Head of caudate nucleus (tissue), 42 donors: ENCODE measurements around the gene MSH3.

Experiments
- DNase-seq, 42 donors: peaks; one replicate each; pipeline versions ENCODE4 v3.0.0 to v3.0.0-alpha.2; 2020 to 2021; ENCODE audit warnings: mixed read lengths in 7 of 42
- intact Hi-C: fragments of 100-400 bp; cut with DNase I; formaldehyde crosslinking; loops from one replicate; pipeline ENCODE4 v1.15.0; 2022

MSH3 gene

DNA sequence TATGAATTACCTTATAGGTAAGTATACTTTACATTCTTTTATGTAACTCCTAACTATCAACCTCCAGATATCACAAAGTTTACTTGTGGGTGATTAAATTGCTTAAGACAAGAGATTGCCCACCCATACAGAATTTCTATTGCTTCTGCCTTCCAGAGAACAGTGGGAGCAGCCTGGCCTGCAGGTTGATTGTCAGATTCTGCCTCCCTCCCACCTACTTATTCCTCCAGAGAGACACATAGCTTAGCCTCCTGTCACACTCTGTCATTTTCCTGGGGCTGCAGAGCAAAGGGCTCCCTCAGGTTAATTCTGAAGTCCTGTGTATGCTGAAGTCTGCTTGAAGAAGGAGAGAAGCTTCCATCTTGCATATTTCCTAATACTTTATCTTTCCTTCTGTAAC is 48.8 kb downstream of the MSH3 start:
- intact Hi-C loops = no loop called here
- DNase-seq = peak in 28 of 42 donors; percentile 7 to 84 (median 40)

GRCh38 chr5:80703747-80704146 is 49.3 kb downstream of the MSH3 start:
- intact Hi-C loops = no loop called here
- DNase-seq = no peak

GRCh38 chr5:80704221-80704620 is 49.8 kb downstream of the MSH3 start:
- intact Hi-C loops = no loop called here
- DNase-seq = no peak

GRCh38 chr5:80705216-80705769 is 50.8 kb downstream of the MSH3 start:
- intact Hi-C loops = no loop called here
- DNase-seq = no peak

DNA sequence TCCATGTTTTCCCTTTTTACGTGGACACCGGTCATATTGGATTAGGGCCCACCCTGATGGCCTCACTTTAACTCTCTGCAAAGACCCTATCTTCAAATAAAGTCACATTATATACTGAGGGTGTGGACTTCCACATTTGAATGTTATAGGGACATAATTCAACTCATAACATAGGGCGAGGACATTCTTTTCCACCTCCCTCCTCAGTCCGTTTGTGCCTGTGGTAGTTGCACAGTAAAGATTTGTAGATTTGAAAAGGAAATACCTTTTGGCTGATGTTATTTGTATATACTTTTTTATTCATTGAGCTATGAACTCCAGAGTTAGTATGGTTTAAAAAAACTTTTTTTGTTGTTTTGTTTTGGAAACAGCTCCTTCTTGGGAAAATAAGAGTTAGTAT is 51.3 kb downstream of the MSH3 start:
- intact Hi-C loops = no loop called here
- DNase-seq = no peak

DNA sequence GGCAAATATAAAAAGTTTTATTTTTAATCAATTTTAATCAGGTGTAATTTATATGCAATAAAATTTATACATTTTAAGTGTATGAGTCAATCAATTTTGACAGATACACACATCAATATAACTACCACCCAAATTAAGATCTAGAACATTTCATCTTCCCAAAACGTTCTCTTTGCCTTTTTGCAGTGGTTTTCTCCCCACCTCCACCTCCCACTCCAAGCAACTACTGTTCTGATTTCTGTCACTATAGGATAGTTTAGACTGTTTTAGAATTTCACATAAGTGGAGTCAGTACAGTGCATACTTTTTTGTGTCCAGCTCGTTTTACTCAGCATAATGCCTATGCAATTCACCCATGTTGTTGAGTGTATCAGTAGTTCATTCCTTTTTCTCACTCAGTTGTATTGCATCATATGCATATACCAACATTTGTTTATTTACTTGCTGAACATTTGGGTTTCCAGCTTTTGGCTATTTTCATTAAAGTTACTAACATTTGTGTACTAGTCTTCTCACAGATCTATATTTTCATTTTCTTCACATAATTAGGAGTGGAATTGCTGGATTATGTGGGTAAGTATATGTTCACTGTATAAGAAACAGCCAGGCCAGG is 52.5 kb downstream of the MSH3 start:
- intact Hi-C loops = no loop called here
- DNase-seq = peak in 10 of 42 donors; percentile 19 to 57 (median 35)

DNA sequence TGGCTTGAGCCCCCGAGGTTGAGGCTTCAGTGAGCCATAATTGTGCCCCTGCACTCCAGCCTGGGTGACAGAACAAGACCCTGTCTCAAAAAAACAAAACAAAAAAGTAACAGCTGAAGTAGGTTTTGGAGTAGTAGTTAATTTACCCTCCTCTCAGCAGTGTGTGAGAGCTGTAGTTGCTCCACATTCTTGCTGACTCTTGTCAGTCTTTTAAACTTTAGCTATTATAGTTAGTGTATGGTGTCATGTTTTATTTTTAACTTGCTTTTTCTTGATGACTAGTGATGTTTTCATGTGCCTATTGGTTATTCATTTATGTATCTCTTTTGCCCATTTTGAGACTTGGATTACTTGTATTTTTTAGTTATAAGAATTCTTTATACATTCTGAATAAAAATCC is 53.2 kb downstream of the MSH3 start:
- intact Hi-C loops = no loop called here
- peak in 1 of 42 donors; percentile 12 for DNase-seq

- no peak for DNase-seq
- intact Hi-C loops = no loop called here
Measured at GRCh38 chr5:80711216-80711615, 56.8 kb downstream of the MSH3 start.

DNA sequence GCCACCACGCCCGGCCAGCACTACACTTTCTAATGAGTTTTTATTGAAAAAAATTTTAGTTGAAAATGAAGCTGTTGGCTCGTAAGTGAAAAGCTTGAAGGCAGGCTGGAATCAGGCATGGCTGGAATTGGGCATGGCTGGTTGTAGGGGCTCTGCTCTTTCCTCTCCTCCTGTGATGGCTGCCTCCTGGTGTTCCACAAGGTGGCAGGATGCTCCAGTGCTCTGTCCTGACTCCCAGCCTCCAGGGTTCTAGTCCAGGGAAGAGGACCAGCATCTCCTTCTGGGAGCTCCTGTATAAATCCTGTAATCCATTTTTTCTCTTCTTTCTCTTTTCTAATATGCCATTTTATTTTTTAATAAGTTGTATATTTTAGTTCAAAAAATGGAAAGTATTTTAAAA is 57.5 kb downstream of the MSH3 start:
- peak in 23 of 42 donors; percentile 8 to 60 (median 30) for DNase-seq

DNA sequence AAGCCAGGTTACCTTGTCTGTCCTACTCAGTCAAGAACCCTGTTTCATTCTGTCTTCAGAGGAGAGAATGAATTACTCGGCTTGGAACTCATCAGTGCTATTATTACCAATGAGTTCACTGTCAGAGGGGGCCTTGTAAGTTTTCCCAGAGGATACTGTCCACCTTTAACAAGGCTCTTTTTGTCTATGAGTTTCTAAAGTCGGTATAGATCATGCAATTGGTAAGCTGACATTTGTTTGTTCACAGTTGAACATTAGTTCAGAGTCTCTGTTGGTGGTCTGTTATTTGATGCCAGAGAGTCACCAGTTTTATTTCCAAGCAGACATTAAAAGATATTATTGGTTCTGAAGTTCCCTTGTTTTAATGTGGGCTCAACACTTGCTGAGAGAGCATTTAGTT is 58.5 kb downstream of the MSH3 start:
- no peak for DNase-seq

More for the DNA sequence above, 57.5 kb downstream of the MSH3 start:
- intact Hi-C loops = no loop called here

DNA sequence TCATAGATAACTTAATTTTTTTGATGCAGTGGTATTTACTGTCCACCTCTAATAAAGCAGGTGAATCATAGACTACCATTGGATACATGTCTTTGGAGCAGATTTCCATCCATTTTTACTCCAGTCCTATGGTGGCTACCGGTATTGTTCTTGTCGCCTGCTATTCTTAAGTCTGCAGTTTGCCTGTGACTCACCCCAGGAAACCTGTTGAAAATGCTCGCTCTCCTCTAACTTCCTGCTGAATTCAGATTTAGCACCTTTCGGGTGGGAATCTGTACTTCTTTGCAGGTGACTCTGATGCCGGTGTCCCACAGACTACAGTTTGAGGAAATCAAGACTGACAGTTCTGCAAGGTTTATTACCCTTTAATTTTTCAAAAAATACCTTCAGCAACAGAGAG is 59.2 kb downstream of the MSH3 start:
- peak in 25 of 42 donors; percentile 14 to 71 (median 40) for DNase-seq
- intact Hi-C loops = no loop called here

More for the DNA sequence above, 58.5 kb downstream of the MSH3 start:
- intact Hi-C loops = no loop called here

DNA sequence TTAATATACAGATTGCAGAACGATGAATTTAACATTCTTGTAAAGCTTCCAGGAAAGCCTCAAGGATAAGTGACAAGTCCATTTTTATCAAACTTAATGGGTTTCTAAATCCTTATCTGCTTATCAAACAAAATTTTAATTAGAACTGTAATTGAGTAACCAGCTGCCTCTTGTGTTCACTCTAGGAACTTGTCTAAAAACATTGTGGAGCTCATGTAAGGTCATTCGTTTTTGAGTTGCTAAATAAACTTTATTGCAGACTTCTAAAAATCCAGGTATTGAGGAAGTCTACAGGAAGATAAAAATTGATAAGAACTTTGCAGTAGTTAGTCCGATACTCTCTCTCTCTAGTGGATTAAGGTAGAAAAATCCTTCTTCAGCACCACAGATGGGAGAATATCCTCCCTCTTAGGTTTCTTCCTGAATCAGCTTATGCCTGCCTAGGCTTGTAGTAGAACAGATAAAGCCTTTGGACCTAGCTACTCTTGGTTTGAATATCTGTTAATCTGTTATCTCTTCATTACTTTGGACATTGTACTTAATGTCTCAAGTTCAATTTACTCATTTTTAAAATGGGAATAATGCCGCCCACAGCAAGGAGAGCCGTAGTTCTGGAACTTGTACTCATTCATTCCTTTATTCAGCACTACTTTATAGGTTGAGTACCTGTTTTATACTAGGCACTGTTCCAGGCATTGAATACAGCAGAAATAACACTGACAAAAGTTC is 60.3 kb downstream of the MSH3 start:
- intact Hi-C loops = no loop called here
- no peak for DNase-seq

GRCh38 chr5:80715887-80716286 is 61.4 kb downstream of the MSH3 start:
- DNase-seq = no peak
- intact Hi-C loops = no loop called here

GRCh38 chr5:80720181-80720580 is 65.7 kb downstream of the MSH3 start:
- no peak for DNase-seq
- intact Hi-C loops = no loop called here

- no peak for DNase-seq
- intact Hi-C loops = no loop called here
Measured at GRCh38 chr5:80722916-80723315, 68.5 kb downstream of the MSH3 start.

DNA sequence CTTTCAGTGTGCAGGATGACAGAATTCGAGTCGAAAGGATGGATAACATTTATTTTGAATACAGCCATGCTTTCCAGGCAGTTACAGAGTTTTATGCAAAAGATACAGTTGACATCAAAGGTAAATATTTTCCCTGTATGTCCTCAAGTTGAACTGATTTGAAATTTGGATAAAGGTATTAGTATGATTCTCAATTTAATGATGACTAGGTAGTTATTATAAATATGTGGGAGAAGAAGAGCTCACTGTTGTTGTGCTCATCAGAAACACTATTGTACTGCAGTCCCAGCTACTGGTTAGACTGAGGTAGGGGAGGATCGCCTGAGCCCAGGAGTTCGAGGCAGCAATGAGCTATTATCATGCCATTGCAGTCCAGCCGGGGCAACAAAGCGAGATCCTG is 71.0 kb downstream of the MSH3 start:
- intact Hi-C loops = no loop called here
- DNase-seq = no peak

- DNase-seq = no peak
- intact Hi-C loops = no loop called here
Measured at GRCh38 chr5:80736730-80737129, 82.3 kb downstream of the MSH3 start.

DNA sequence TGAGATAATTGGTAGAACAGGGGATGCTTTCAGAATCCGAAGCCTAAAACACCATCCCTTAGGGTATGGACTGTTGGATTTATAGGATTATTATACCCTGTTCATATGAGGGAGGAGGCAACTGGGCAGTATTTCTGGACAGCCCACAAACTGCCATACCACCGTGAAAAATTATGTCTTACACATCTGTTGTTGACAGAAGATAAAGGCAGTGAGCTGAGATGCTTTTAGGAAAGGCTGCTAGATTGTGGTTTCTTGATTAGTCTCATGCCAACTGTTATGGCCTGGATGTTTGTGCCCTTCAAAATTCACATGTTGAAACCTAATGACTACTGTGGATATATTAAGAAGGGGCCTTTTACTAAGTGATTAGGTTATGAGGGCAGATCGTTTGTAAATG is 84.0 kb downstream of the MSH3 start:
- DNase-seq = no peak
- intact Hi-C loops = no loop called here

- DNase-seq = no peak
- intact Hi-C loops = no loop called here
Measured at GRCh38 chr5:80739057-80739456, 84.6 kb downstream of the MSH3 start.

DNA sequence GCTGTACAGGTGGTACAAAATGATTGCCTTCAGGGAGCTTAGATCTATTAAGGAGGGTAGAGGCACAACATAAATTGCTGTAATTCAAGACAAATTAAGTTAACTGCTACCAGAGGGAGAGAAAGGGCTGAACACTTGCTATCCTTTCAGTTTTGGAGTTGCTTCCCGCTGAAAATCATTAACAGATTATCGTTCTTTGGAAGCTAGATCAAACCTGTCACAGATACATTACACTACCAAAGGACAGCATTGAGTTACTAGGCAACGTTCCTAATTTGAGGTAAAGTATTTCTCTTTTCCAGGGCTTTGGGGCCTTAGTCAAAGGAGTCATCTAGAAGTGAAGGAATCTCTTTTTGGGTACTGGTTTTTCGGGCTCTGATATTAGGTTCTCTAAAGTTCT is 85.0 kb downstream of the MSH3 start:
- no peak for DNase-seq
- intact Hi-C loops = no loop called here

DNA sequence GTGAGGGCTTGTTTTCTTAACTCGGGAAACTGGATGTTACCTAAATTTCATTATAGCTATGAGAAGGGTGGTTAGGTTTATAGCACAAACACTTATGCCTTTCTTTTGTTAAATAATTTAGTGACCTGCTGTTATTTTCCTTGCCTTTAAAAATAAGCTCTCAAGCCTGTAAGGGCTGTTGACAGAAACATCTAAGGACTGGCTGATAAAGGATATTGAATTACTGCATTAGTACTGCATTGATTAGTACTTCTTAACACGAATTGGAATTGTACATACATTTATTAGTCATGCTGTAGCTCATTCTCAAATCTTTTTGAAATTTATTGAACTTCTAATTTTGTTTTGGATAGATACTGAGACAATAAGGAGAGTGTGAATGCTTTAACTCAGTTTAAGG is 85.4 kb downstream of the MSH3 start:
- intact Hi-C loops = no loop called here
- no peak for DNase-seq
